HG03097 (cell line): ENCODE data around the gene ALPP.
"Not testable (repeated sequence)": the region's sequence is repeated elsewhere in the genome, so short reads cannot be mapped to it uniquely, and the experiment has no call there.

Experiments used
- ATAC-seq: cut with Tn5 transposase; IDR thresholded peaks from one replicate; pipeline ENCODE4 v1.9.1; 2021; ENCODE audit not compliant: unreplicated experiment, low FRiP score

Gene ALPP

DNA sequence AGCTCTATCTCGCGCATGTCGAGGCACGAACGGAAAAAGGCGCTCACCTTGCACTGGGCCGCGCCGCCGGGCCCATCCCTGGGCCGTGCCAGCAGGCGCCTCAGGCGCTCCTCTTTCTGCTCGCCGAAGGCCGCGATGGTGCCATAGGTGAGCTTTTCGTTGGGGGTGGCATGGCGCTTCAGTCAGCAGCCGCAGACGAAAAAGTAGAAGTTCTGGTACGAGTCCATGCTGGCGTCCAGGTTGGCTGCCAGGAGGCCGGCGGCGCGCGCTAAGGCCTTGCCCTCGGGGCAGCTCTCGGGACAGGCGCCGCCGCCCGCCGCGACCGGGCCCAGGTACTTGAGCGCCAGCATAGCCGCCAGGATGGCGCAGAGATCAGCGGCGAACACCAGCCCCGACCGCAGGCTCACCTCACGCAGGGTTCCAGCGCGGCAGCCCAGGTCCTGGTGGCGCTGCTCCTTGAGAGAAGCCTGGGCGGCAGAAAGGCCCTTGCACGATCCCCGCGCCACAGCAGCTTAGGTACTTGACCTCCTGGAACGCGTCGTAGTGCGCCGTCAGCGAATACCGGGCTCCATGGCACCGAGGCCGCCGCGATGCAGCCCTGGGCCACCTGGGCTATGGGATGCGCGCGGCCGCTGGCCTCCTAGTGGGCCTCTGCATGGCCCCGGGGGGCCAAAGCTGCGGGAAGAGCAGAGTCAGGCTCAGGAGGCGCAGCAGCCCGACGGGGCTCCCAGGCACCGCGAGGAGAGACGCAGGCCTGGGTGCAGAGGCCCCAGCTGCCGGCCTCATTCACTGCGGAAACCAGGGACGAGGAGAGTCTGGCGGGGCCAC, 40.9 kb downstream of the ALPP start:
- no peak for ATAC-seq

- ATAC-seq, result no peak
Measured at GRCh38 chr2:232420073-232420454, 41.5 kb downstream of the ALPP start.

- no peak for ATAC-seq
Measured at GRCh38 chr2:232420463-232421188, 42.1 kb downstream of the ALPP start.

- no peak for ATAC-seq
Measured at GRCh38 chr2:232421189-232421785, 42.7 kb downstream of the ALPP start.

DNA sequence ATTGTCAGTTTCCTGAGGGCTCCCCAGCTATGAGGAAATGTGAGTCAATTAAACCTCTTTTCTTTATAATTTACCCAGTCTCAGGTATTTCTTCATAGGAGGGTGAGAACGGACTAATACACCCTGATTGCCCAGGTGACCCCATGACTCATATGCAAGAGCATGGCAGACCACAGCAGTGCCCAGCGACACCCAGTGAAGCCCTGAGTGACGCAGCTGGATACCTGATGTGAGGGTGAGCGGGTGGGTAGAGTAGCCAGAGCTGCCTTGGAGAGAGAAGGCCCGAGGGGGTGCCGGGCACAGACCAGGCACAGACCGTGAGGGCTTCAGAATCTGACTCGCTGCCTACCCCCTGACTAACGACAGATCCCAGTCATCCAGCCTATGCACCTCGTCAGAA, 43.5 kb downstream of the ALPP start:
- ATAC-seq, result no peak

DNA sequence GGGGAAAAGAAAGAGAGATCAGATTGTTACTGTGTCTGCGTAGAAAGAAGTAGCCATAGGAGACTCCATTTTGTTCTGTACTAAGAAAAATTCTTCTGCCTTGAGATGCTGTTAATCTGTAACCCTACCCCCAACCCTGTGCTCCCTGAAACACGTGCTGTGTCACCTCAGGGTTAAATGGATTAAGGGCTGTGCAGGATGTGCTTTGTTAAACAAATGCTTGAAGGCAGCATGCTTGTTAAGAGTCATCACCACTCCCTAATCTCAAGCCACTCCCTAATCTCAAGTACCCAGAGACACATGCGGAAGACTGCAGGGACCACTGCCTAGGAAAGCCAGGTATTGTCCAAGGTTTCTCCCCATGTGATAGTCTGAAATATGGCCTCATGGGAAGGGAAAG, 44.4 kb downstream of the ALPP start:
- ATAC-seq, result not testable (repeated sequence)

DNA sequence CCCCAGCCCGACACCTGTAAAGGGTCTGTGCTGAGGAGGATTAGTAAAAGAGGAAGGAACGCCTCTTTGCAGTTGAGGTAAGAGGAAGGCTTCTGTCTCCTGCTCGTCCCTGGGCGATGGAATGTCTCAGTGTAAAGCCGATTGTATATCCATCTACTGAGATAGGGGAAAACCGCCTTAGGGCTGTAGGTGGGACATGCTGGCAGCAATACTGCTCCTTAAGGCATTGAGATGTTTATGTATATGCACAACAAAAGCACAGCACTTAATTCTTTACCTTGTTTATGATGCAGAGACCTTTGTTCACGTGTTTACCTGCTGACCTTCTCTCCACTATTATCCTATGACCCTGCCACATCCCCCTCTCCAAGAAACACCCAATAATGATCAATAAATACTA, 44.9 kb downstream of the ALPP start:
- ATAC-seq, result not testable (repeated sequence)

- ATAC-seq, result no peak
Measured at GRCh38 chr2:232431705-232432590, 53.4 kb downstream of the ALPP start.
